Measurements from ENCODE around the gene CDK6. TPM values are rescaled to one million over a fixed set of nuclear protein-coding genes. Genes with fewer than 3 reads are reported as not detected.
"Not testable (repeated sequence)": the region's sequence is repeated elsewhere in the genome, so short reads cannot be mapped to it uniquely, and the experiment has no call there.

The CDK6 gene
- total RNA-seq, 1 donor from 2014 or later: 6.0 TPM

DNA sequence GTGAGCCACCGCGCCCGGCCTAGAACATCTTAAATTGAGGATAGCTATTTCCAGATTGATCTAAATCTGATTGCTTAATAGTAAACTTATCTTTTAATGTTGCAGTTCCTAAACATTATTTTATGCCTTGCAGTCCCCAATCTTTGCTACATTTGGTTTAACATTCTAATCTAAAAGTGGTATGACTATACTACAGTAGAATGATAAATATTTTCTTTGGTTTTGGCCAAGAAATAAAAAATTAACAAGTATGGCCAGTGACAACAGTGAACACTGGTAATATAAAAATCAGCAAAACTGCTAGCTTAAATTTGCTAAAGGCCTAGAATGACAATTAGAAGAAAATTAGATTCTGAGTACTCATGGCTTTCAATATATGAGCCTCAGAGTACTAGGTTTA, 73.5 kb downstream of the CDK6 start:
- Histone ChIP-seq H3K9ac (no peak overlapping the region), H3K4me2 (no peak overlapping the region), H4K20me1 (ENCODE audit: low read depth) (no peaks in the 10 kb centered on the region), H3K36me3 (no peaks in the 10 kb centered on the region), H3K27ac (no peak overlapping the region), H3K27me3 (no peaks in the 10 kb centered on the region), H3K4me1 (peaks cover 30% of the 10 kb centered on the region), H3K79me2 (ENCODE audit: low read depth) (no peaks in the 10 kb centered on the region), H3K9me3 (ENCODE audit: low read depth) (no peaks in the 10 kb centered on the region), H2AFZ (replicated peaks) (no peak overlapping the region), H3F3A (ENCODE audit: low read depth) (peaks cover 11% of the 10 kb centered on the region), H3K4me3 (no peak overlapping the region)
- Mint-ChIP-seq H3K4me3 (no peak overlapping the region), H3K4me1 (peaks cover 4% of the 10 kb centered on the region), H3K9me3 (no peaks in the 10 kb centered on the region), H3K36me3 (peaks cover 18% of the 10 kb centered on the region), H3K27ac (no peak overlapping the region), H3K27me3 (ENCODE audit: insufficient read depth, low read depth) (no peaks in the 10 kb centered on the region)
- TF ChIP-seq EZH2phosphoT487 (IDR thresholded peaks at IDR 0.05): no peak
- TF ChIP-seq, protein P1, sequence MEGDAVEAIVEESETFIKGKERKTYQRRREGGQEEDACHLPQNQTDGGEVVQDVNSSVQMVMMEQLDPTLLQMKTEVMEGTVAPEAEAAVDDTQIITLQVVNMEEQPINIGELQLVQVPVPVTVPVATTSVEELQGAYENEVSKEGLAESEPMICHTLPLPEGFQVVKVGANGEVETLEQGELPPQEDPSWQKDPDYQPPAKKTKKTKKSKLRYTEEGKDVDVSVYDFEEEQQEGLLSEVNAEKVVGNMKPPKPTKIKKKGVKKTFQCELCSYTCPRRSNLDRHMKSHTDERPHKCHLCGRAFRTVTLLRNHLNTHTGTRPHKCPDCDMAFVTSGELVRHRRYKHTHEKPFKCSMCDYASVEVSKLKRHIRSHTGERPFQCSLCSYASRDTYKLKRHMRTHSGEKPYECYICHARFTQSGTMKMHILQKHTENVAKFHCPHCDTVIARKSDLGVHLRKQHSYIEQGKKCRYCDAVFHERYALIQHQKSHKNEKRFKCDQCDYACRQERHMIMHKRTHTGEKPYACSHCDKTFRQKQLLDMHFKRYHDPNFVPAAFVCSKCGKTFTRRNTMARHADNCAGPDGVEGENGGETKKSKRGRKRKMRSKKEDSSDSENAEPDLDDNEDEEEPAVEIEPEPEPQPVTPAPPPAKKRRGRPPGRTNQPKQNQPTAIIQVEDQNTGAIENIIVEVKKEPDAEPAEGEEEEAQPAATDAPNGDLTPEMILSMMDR (IDR thresholded peaks at IDR 0.05): no peak
- TF ChIP-seq EZH2 (IDR thresholded peaks at IDR 0.05): no peak
- DNase-seq (ENCODE audit: low spot score): no peak

DNA sequence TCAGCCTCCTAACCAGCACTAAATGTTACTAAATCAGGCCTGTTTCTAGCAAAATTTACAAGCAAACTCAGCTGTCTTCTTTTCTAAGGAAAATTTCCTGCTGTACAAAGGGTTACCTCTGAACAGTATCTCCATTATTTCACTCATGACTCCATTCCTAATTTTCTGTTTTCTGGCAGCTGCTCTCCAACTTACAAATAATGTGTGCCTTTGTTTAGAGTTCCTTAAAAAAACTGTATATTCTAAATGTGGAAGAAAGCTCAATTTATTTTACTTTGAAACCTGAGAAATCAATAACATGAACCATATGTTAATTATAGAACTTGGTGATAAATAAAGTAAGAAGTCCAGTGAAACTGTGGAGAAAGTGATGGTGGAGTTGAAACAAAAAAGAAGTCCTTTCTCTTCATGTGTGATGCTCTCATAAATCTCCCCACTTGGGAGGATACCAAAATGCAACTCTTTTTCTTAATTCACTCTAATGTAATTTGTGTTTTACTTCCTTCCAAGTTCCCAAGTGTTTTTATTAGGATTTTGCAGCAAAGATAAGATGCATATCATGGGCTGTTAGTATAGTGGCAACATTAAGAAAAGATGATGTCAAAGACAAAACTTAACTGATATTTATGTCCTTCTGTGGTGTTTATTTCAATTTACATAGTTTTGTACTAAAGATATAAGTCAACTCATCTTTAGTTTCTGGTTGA, 74.8 kb downstream of the CDK6 start:
- H3K27me3 Mint-ChIP-seq (ENCODE audit: insufficient read depth, low read depth): no peaks in the 10 kb centered on the region
- peaks cover 26% of the 10 kb centered on the region for H3K36me3 Mint-ChIP-seq
- H3K27ac Mint-ChIP-seq: no peak overlapping the region
- H3K4me3 Mint-ChIP-seq: no peak overlapping the region
- Histone ChIP-seq H3K36me3 (no peaks in the 10 kb centered on the region), H3K9me3 (ENCODE audit: low read depth) (no peaks in the 10 kb centered on the region), H4K20me1 (ENCODE audit: low read depth) (no peaks in the 10 kb centered on the region), H3K9ac (no peak overlapping the region), H3K27ac (no peak overlapping the region), H3F3A (ENCODE audit: low read depth) (peaks cover 11% of the 10 kb centered on the region), H3K4me2 (no peak overlapping the region), H2AFZ (replicated peaks) (peak overlapping the region; percentile 12), H3K27me3 (no peaks in the 10 kb centered on the region), H3K79me2 (ENCODE audit: low read depth) (no peaks in the 10 kb centered on the region), H3K4me1 (peaks cover 28% of the 10 kb centered on the region), H3K4me3 (no peak overlapping the region)
- H3K4me1 Mint-ChIP-seq: peaks cover 4% of the 10 kb centered on the region
- no peaks in the 10 kb centered on the region for H3K9me3 Mint-ChIP-seq
- no peak for DNase-seq (ENCODE audit: low spot score)
- TF ChIP-seq EZH2 (IDR thresholded peaks at IDR 0.05) (no peak), EZH2phosphoT487 (IDR thresholded peaks at IDR 0.05) (no peak)
- TF ChIP-seq, protein P1 (IDR thresholded peaks at IDR 0.05): no peak

DNA sequence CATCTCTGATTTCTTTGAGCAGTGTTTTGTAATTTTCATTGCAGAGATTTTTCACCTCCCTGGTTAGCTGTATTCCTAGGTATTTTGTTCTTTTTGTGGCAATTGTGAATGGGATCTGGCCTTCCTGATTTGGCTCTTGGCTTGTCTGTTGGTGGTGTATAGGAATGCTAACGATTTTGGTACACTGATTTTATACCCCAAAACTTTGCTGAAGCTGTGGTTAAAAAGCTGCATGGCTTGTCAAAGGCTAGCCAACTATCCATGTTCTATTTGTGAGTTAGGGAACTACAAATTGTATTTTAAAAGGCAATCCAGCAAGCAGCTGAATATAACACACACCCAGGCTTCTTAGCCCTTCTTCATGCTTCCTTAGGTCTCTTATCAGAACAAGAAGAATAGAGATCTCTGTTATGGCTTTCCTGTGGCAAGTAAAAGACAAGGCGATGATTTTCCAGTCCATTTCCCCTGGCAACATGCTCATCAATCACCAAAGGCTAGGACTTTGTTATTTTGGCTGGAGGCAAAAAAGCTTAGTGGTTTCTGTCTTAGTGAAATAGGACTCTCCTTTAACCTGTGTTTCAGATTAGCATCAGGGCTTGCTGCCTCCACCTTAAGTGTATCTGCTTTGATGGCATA, 77.5 kb downstream of the CDK6 start:
- Histone ChIP-seq H3K4me2 (peak overlapping the region; percentile 31), H3K79me2 (ENCODE audit: low read depth) (no peaks in the 10 kb centered on the region), H3K36me3 (no peaks in the 10 kb centered on the region), H3K9me3 (ENCODE audit: low read depth) (no peaks in the 10 kb centered on the region), H4K20me1 (ENCODE audit: low read depth) (no peaks in the 10 kb centered on the region), H3K4me1 (peaks cover 33% of the 10 kb centered on the region), H3K4me3 (no peak overlapping the region), H3F3A (ENCODE audit: low read depth) (peaks cover 8% of the 10 kb centered on the region), H3K27ac (peak overlapping the region; percentile 35), H2AFZ (replicated peaks) (no peak overlapping the region), H3K27me3 (no peaks in the 10 kb centered on the region), H3K9ac (no peak overlapping the region)
- no peak for TF ChIP-seq EZH2 (IDR thresholded peaks at IDR 0.05)
- TF ChIP-seq, protein P1 (IDR thresholded peaks at IDR 0.05): no peak
- no peak for TF ChIP-seq EZH2phosphoT487 (IDR thresholded peaks at IDR 0.05)
- Mint-ChIP-seq H3K27ac (no peak overlapping the region), H3K4me3 (no peak overlapping the region), H3K36me3 (peaks cover 30% of the 10 kb centered on the region), H3K4me1 (peaks cover 15% of the 10 kb centered on the region), H3K9me3 (no peaks in the 10 kb centered on the region), H3K27me3 (ENCODE audit: insufficient read depth, low read depth) (no peaks in the 10 kb centered on the region)
- peak; percentile 43 for DNase-seq (ENCODE audit: low spot score)

DNA sequence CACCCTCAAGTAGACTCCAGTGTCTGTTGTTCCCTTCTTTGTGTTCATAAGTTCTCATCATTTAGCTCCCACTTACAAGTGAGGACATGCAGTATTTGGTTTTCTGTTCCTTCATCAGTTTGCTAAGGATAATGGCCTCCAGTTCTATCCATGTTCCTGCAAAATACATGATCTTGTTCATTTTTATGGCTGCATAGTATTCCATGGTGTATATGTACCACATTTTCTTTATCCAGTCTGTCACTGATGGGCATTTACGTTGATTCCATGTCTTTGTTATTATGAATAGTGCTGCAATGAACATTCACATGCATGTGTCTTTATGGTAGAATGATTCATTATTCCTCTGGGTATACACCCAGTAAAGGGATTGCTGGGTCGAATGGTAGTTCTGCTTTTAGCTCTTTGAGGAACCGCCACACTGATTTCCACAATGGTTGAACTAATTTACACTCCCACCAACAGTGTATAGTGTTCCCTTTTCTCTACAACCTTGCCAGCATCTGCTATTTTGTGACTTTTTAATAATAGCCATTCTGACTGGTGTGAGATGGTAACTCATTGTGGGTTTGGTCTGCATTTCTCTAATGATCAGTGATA, 79.0 kb downstream of the CDK6 start:
- not testable (repeated sequence) for H3K9me3 ChIP-seq (ENCODE audit: low read depth); H3K36me3 ChIP-seq; H3K27ac ChIP-seq; H3F3A ChIP-seq (ENCODE audit: low read depth); H3K27me3 ChIP-seq; H3K27ac Mint-ChIP-seq; H3K79me2 ChIP-seq (ENCODE audit: low read depth); H3K9ac ChIP-seq; H3K27me3 Mint-ChIP-seq (ENCODE audit: insufficient read depth, low read depth); H3K4me3 ChIP-seq; DNase-seq (ENCODE audit: low spot score); H3K9me3 Mint-ChIP-seq; H3K4me3 Mint-ChIP-seq; H4K20me1 ChIP-seq (ENCODE audit: low read depth); H2AFZ ChIP-seq (replicated peaks); H3K4me2 ChIP-seq
- H3K4me1 ChIP-seq: peaks cover 24% of the 10 kb centered on the region
- Mint-ChIP-seq H3K4me1 (peaks cover 11% of the 10 kb centered on the region), H3K36me3 (peaks cover 31% of the 10 kb centered on the region)

Measured in neural progenitor cell (in vitro differentiated cells).